ENCODE data around the gene FAM184B.
A peak's percentile ranks its signal among the peaks of the same experiment; 100 is the strongest.

The FAM184B gene

DNA sequence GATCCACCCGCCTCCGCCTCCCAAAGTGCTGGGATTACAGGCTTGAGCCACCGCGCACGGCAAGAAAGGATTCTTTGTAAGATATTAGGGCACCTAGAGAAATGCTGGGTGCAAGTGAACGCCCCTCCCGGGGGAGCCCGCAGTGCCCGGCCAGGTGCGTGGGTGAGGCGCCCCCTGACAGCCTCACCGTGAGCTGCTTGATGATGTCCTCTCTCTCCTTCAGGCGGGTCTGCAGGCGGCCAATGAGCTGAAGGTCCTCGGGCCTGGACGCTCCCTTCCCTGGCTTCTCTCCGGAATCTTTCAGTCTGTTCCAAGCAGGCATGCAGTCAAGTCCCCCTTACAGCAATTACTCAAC, 145.1 kb downstream of the FAM184B start:
- TF ChIP-seq CTCF (IDR thresholded peaks at IDR 0.05): no peak
- Histone ChIP-seq H3K27ac (no peak overlapping the region), H3K4me3 (ENCODE audit: low read depth in 1 of 2, low read length in 1 of 2) (no peak overlapping the region), H3K4me1 (ENCODE audit: control insufficient read depth in 1 of 2, insufficient read depth in 1 of 2, low read depth in 1 of 2, low read length in 1 of 2) (no peaks in the 10 kb centered on the region), H3K27me3 (no peaks in the 10 kb centered on the region), H3K9me3 (no peaks in the 10 kb centered on the region), H3K36me3 (peaks cover 77% of the 10 kb centered on the region)

DNA sequence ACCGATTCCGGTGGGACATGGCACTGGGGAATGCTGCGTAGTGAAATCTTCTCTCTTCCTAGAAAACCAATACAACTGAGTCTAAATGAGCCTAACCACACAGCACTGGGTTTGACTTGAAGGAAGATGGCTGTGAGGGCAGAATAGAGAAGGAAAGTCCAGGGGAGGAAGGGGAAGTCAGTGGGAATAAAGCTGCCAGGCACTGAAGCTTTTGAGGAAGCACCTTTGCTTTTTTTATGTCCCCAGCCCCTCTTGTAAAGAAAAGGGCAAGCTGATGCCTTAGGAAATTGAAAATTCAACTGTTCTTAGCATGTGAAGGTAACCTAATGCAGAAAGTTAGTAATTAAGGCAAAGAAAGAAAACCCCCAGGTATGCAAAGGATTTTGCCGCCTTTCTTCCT, 146.4 kb downstream of the FAM184B start:
- H3K27me3 ChIP-seq: no peaks in the 10 kb centered on the region
- TF ChIP-seq CTCF (IDR thresholded peaks at IDR 0.05): no peak
- H3K27ac ChIP-seq: peak overlapping the region; percentile 26
- no peak overlapping the region for H3K4me3 ChIP-seq (ENCODE audit: low read depth in 1 of 2, low read length in 1 of 2)
- H3K9me3 ChIP-seq: no peaks in the 10 kb centered on the region
- peaks cover 89% of the 10 kb centered on the region for H3K36me3 ChIP-seq
- H3K4me1 ChIP-seq (ENCODE audit: control insufficient read depth in 1 of 2, insufficient read depth in 1 of 2, low read depth in 1 of 2, low read length in 1 of 2): no peaks in the 10 kb centered on the region

DNA sequence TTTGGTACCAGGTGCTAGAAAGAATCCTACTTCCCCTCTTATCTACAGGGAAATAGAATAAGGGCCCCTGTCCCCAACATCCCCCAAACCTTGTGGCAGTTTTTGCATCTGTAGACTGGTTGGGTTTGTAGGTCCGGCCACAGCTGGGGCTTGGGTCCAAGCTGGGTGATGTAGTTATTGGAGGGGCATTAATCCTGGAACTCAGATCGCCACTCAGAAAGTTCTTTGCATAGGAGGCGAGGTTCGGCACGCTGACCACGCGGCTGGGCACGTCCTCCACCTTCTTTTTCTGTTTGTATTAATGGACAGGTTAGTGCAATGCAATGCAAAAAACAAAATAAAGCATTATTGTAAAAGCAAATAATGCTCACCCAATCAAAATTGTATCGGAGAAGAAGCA, 147.8 kb downstream of the FAM184B start:
- H3K9me3 ChIP-seq: no peaks in the 10 kb centered on the region
- TF ChIP-seq CTCF (IDR thresholded peaks at IDR 0.05): no peak
- peaks cover 95% of the 10 kb centered on the region for H3K36me3 ChIP-seq
- H3K4me1 ChIP-seq (ENCODE audit: control insufficient read depth in 1 of 2, insufficient read depth in 1 of 2, low read depth in 1 of 2, low read length in 1 of 2): no peaks in the 10 kb centered on the region
- no peaks in the 10 kb centered on the region for H3K27me3 ChIP-seq
- H3K4me3 ChIP-seq (ENCODE audit: low read depth in 1 of 2, low read length in 1 of 2): no peak overlapping the region
- no peak overlapping the region for H3K27ac ChIP-seq

- no peaks in the 10 kb centered on the region for H3K9me3 ChIP-seq
- no peak overlapping the region for H3K4me3 ChIP-seq (ENCODE audit: low read depth in 1 of 2, low read length in 1 of 2)
- peaks cover 100% of the 10 kb centered on the region for H3K36me3 ChIP-seq
- no peak overlapping the region for H3K27ac ChIP-seq
- no peak for TF ChIP-seq CTCF (IDR thresholded peaks at IDR 0.05)
- no peaks in the 10 kb centered on the region for H3K27me3 ChIP-seq
- H3K4me1 ChIP-seq (ENCODE audit: control insufficient read depth in 1 of 2, insufficient read depth in 1 of 2, low read depth in 1 of 2, low read length in 1 of 2): no peaks in the 10 kb centered on the region
Measured at GRCh38 chr4:17630228-17630627, 151.2 kb downstream of the FAM184B start.

- Histone ChIP-seq H3K4me3 (ENCODE audit: low read depth in 1 of 2, low read length in 1 of 2) (no peak overlapping the region), H3K9me3 (no peaks in the 10 kb centered on the region), H3K4me1 (ENCODE audit: control insufficient read depth in 1 of 2, insufficient read depth in 1 of 2, low read depth in 1 of 2, low read length in 1 of 2) (no peaks in the 10 kb centered on the region), H3K27ac (no peak overlapping the region), H3K36me3 (peaks cover 100% of the 10 kb centered on the region), H3K27me3 (no peaks in the 10 kb centered on the region)
- TF ChIP-seq CTCF (IDR thresholded peaks at IDR 0.05): no peak
Measured at GRCh38 chr4:17624821-17625220, 156.6 kb downstream of the FAM184B start.

DNA sequence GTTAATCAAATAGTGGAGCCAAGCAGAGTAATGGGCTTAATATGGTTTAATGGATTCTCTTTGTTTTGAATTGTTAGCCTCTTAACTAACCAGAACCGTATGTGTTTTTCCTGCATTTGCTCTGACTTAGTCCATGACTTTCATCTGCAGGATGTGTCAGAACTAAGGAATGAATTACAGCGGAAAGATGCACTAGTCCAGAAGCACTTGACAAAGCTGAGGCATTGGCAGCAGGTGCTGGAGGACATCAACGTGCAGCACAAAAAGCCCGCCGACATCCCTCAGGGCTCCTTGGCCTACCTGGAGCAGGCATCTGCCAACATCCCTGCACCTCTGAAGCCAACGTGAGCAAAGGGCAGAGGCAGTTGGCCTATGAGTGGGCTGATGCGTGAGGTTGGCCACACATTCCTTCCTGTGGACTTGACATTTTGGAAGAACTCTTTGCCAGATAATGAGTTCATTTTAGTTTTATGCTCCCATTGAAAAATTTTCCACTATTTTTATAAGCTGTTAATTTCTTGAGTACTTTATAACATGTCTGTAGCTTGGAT, 157.9 kb downstream of the FAM184B start:
- no peak for TF ChIP-seq CTCF (IDR thresholded peaks at IDR 0.05)
- H3K27ac ChIP-seq: no peak overlapping the region
- H3K36me3 ChIP-seq: peaks cover 100% of the 10 kb centered on the region

More for the DNA sequence above, 157.9 kb downstream of the FAM184B start:
- H3K4me3 ChIP-seq (ENCODE audit: low read depth in 1 of 2, low read length in 1 of 2): no peak overlapping the region
- H3K4me1 ChIP-seq (ENCODE audit: control insufficient read depth in 1 of 2, insufficient read depth in 1 of 2, low read depth in 1 of 2, low read length in 1 of 2): no peaks in the 10 kb centered on the region
- no peaks in the 10 kb centered on the region for H3K27me3 ChIP-seq
- H3K9me3 ChIP-seq: no peaks in the 10 kb centered on the region
